Panc1 (cell line): ENCODE measurements around the gene FOXO4.

Experiments used
- CTCF ChIP-seq: fragments of 450-650 bp; IDR thresholded peaks from 2 replicates; pipeline ENCODE4 v1.5.1; 2017; ENCODE audit warnings: mild to moderate bottlenecking
- POLR2AphosphoS5 ChIP-seq: IDR thresholded peaks from 2 replicates; pipeline ENCODE4 v1.6.1; 2012; ENCODE audit warnings: mild to moderate bottlenecking, low read depth, low read length, moderate library complexity
- TCF7L2 ChIP-seq: IDR thresholded peaks from 2 replicates; pipeline ENCODE4 v1.6.1; 2011; ENCODE audit warnings: mild to moderate bottlenecking, low read depth, low read length, inconsistent platforms

GRCh38 chrX:71053217-71053621 lies 42.4 kb upstream of the FOXO4 start:
- TF ChIP-seq CTCF = no peak
- no peak for TF ChIP-seq POLR2AphosphoS5
- TF ChIP-seq TCF7L2 = no peak
